Neural crest cell (in vitro differentiated cells): ENCODE measurements around the gene EIF4E2. TPM values are rescaled to one million over a fixed set of nuclear protein-coding genes. Genes with fewer than 3 reads are reported as not detected.

Experiments used
- DNase-seq: peaks from one replicate; pipeline ENCODE4 v3.0.0; 2021; ENCODE audit warnings: low read depth, mixed read lengths, low spot score
- H3K27ac Mint-ChIP-seq: one replicate; pipeline ENCODE4 v1.8.0; 2021; ENCODE audit warnings: mild to moderate bottlenecking, mixed read lengths; ENCODE audit not compliant: unreplicated experiment
- H3K27me3 Mint-ChIP-seq: 2 replicates; pipeline ENCODE4 v1.8.0; 2021; ENCODE audit warnings: low read depth, mild to moderate bottlenecking, mixed read lengths
- H3K36me3 Mint-ChIP-seq: 2 replicates; pipeline ENCODE4 v1.8.0; 2021; ENCODE audit warnings: low read depth, mild to moderate bottlenecking, mixed read lengths
- H3K4me1 Mint-ChIP-seq: 2 replicates; pipeline ENCODE4 v1.8.0; 2021; ENCODE audit warnings: mixed read lengths
- H3K4me3 Mint-ChIP-seq: one replicate; pipeline ENCODE4 v1.8.0; 2021; ENCODE audit warnings: mild to moderate bottlenecking, mixed read lengths
- H3K9me3 Mint-ChIP-seq: 2 replicates; pipeline ENCODE4 v1.8.0; 2021; ENCODE audit warnings: mixed read lengths
- CTCF ChIP-seq: fragments of 200-600 bp; sonication (generic); conservative IDR thresholded peaks from 2 replicates; pipeline ENCODE4 v1.5.0; 2021; ENCODE audit warnings: antibody characterized with exemption, mild to moderate bottlenecking
- total RNA-seq: library from RNA; stranded (reverse); gene quantifications from 2 replicates; pipeline ENCODE4 v1.2.1, GENCODE V29; 2021

EIF4E2 gene
- total RNA-seq, 1 donor from 2014 or later: 85.7 TPM

- no peak for TF ChIP-seq CTCF
- H3K27me3 Mint-ChIP-seq: no peaks in the 10 kb centered on the region
- no peaks in the 10 kb centered on the region for H3K4me1 Mint-ChIP-seq
- H3K27ac Mint-ChIP-seq: no peak overlapping the region
- no peaks in the 10 kb centered on the region for H3K9me3 Mint-ChIP-seq
- DNase-seq: no peak
- peaks cover 19% of the 10 kb centered on the region for H3K36me3 Mint-ChIP-seq
- no peak overlapping the region for H3K4me3 Mint-ChIP-seq
Observed at GRCh38 chr2:232586943-232587505, 36.5 kb downstream of the EIF4E2 start.

GRCh38 chr2:232587512-232587911 is 37.0 kb downstream of the EIF4E2 start:
- Mint-ChIP-seq H3K4me3 (no peak overlapping the region), H3K27me3 (no peaks in the 10 kb centered on the region), H3K36me3 (peaks cover 19% of the 10 kb centered on the region), H3K4me1 (no peaks in the 10 kb centered on the region), H3K9me3 (no peaks in the 10 kb centered on the region), H3K27ac (peak overlapping the region; percentile 1)
- TF ChIP-seq CTCF: no peak
- no peak for DNase-seq

- no peak overlapping the region for H3K27ac Mint-ChIP-seq
- TF ChIP-seq CTCF: no peak
- DNase-seq: no peak
- peaks cover 17% of the 10 kb centered on the region for H3K36me3 Mint-ChIP-seq
- no peak overlapping the region for H3K4me3 Mint-ChIP-seq
- no peaks in the 10 kb centered on the region for H3K9me3 Mint-ChIP-seq
- no peaks in the 10 kb centered on the region for H3K4me1 Mint-ChIP-seq
- H3K27me3 Mint-ChIP-seq: no peaks in the 10 kb centered on the region
Observed at GRCh38 chr2:232588031-232588430, 37.5 kb downstream of the EIF4E2 start.

- H3K36me3 Mint-ChIP-seq: peaks cover 11% of the 10 kb centered on the region
- H3K4me3 Mint-ChIP-seq: no peak overlapping the region
- no peak for TF ChIP-seq CTCF
- H3K9me3 Mint-ChIP-seq: no peaks in the 10 kb centered on the region
- peak overlapping the region; percentile 52 for H3K27ac Mint-ChIP-seq
- DNase-seq: no peak
- H3K27me3 Mint-ChIP-seq: no peaks in the 10 kb centered on the region
- no peaks in the 10 kb centered on the region for H3K4me1 Mint-ChIP-seq
Observed at GRCh38 chr2:232588680-232589585, 38.4 kb downstream of the EIF4E2 start.

- Mint-ChIP-seq H3K9me3 (no peaks in the 10 kb centered on the region), H3K27ac (no peak overlapping the region), H3K4me3 (no peak overlapping the region), H3K4me1 (no peaks in the 10 kb centered on the region), H3K27me3 (no peaks in the 10 kb centered on the region), H3K36me3 (no peaks in the 10 kb centered on the region)
- no peak for TF ChIP-seq CTCF
- DNase-seq: no peak
Observed at GRCh38 chr2:232592772-232593395, 42.4 kb downstream of the EIF4E2 start.
